ENCODE measurements around the gene EPN2.

Gene EPN2

DNA sequence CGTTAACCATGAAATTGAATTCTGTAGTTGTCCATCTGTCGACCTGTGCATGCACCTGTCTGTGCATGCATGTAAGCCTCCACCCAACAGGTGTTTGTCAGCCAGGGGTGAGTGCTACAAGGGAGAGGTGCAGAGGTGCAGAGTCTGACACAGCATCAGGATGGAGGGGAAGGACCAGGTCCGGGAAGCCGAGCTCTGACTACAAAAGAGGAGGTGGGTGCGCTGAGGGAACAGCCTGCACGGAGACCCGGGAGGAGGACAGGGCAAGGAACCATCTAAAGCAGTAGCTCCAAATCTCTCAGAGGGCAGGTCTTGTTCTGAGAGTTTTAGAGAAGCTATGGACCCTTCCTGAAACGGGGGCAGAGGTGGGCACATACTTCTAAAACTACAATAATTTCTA, 71.2 kb downstream of the EPN2 start:
- H3K36me3 ChIP-seq (ENCODE audit: low read length) = no peaks in the 10 kb centered on the region
- H3F3A ChIP-seq (ENCODE audit: insufficient read depth) = peaks cover 10% of the 10 kb centered on the region
- H3K9me2 ChIP-seq (replicated peaks; ENCODE audit: insufficient read depth, low read length) = no peaks in the 10 kb centered on the region
- no peak overlapping the region for H3K4me3 ChIP-seq (ENCODE audit: insufficient read depth, low read length, poor library complexity, severe bottlenecking)
- H3K27ac ChIP-seq (ENCODE audit: low read depth, low read length) = no peak overlapping the region
- no peaks in the 10 kb centered on the region for H3K79me2 ChIP-seq (ENCODE audit: insufficient read depth, low read length)
- no peaks in the 10 kb centered on the region for H4K20me1 ChIP-seq (ENCODE audit: low read depth, low read length)
- H2AFZ ChIP-seq (ENCODE audit: low read depth, low read length, severe bottlenecking) = no peak overlapping the region
- H3K27me3 ChIP-seq (ENCODE audit: low read length) = no peaks in the 10 kb centered on the region
- H3K4me2 ChIP-seq (ENCODE audit: low read depth, low read length, poor library complexity, severe bottlenecking) = no peak overlapping the region
- TF ChIP-seq EZH2phosphoT487 (conservative IDR thresholded peaks at IDR 0.05; ENCODE audit: low read length) = no peak
- no peak for TF ChIP-seq CTCF (IDR thresholded peaks at IDR 0.05; ENCODE audit: insufficient read depth, low read length, poor library complexity, severe bottlenecking)
- no peak overlapping the region for H3K9ac ChIP-seq (ENCODE audit: low read length)
- no peaks in the 10 kb centered on the region for H3K9me3 ChIP-seq (ENCODE audit: insufficient read depth, low read length)

GRCh38 chr17:19309701-19310100, 72.5 kb downstream of the EPN2 start:
- Histone ChIP-seq H4K20me1 (ENCODE audit: low read depth, low read length) (no peaks in the 10 kb centered on the region), H3K27ac (ENCODE audit: low read depth, low read length) (no peak overlapping the region), H3K4me3 (ENCODE audit: insufficient read depth, low read length, poor library complexity, severe bottlenecking) (no peak overlapping the region), H2AFZ (ENCODE audit: low read depth, low read length, severe bottlenecking) (no peak overlapping the region), H3K9ac (ENCODE audit: low read length) (no peak overlapping the region), H3K79me2 (ENCODE audit: insufficient read depth, low read length) (no peaks in the 10 kb centered on the region), H3K9me2 (replicated peaks; ENCODE audit: insufficient read depth, low read length) (no peaks in the 10 kb centered on the region), H3F3A (ENCODE audit: insufficient read depth) (peaks cover 10% of the 10 kb centered on the region), H3K27me3 (ENCODE audit: low read length) (no peaks in the 10 kb centered on the region), H3K36me3 (ENCODE audit: low read length) (no peaks in the 10 kb centered on the region), H3K4me2 (ENCODE audit: low read depth, low read length, poor library complexity, severe bottlenecking) (no peak overlapping the region), H3K9me3 (ENCODE audit: insufficient read depth, low read length) (no peaks in the 10 kb centered on the region)
- no peak for TF ChIP-seq CTCF (IDR thresholded peaks at IDR 0.05; ENCODE audit: insufficient read depth, low read length, poor library complexity, severe bottlenecking)
- no peak for TF ChIP-seq EZH2phosphoT487 (conservative IDR thresholded peaks at IDR 0.05; ENCODE audit: low read length)

DNA sequence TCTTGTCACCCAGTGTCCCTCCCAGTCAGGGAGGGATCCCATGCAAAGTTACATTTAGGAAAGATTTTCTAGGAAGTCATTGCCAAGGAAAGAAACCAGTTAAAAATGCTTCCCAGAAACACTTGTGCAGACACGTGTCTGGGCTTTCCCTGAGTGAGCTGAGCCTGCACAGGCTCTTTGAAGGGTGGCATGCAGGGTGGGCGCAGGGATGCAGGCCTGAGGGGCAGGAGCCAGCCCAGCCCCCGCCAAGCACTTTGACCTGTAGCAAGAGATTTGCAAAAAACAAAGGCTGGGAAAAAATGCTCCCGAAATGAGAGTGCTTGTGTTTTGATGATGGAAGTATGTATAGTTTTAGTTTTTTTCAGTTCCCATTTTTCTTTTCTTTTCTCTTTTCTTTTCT, 73.0 kb downstream of the EPN2 start:
- H3K79me2 ChIP-seq (ENCODE audit: insufficient read depth, low read length) = no peaks in the 10 kb centered on the region
- no peaks in the 10 kb centered on the region for H3K36me3 ChIP-seq (ENCODE audit: low read length)
- TF ChIP-seq EZH2phosphoT487 (conservative IDR thresholded peaks at IDR 0.05; ENCODE audit: low read length) (no peak), CTCF (IDR thresholded peaks at IDR 0.05; ENCODE audit: insufficient read depth, low read length, poor library complexity, severe bottlenecking) (no peak)
- no peak overlapping the region for H3K4me2 ChIP-seq (ENCODE audit: low read depth, low read length, poor library complexity, severe bottlenecking)
- no peak overlapping the region for H2AFZ ChIP-seq (ENCODE audit: low read depth, low read length, severe bottlenecking)
- H3K9me3 ChIP-seq (ENCODE audit: insufficient read depth, low read length) = no peaks in the 10 kb centered on the region
- H3K4me3 ChIP-seq (ENCODE audit: insufficient read depth, low read length, poor library complexity, severe bottlenecking) = no peak overlapping the region
- H3K27ac ChIP-seq (ENCODE audit: low read depth, low read length) = no peak overlapping the region
- no peaks in the 10 kb centered on the region for H4K20me1 ChIP-seq (ENCODE audit: low read depth, low read length)
- H3F3A ChIP-seq (ENCODE audit: insufficient read depth) = peaks cover 10% of the 10 kb centered on the region
- H3K27me3 ChIP-seq (ENCODE audit: low read length) = no peaks in the 10 kb centered on the region
- H3K9ac ChIP-seq (ENCODE audit: low read length) = no peak overlapping the region
- no peaks in the 10 kb centered on the region for H3K9me2 ChIP-seq (replicated peaks; ENCODE audit: insufficient read depth, low read length)

Measured in SU-DHL-6 (cell line).